Heart right ventricle (tissue), 16 donors: ENCODE results near the gene AKAP13. TPM values are rescaled to one million over a fixed set of nuclear protein-coding genes. Genes with fewer than 3 reads are reported as not detected.

Source experiments
- ATAC-seq, 8 donors: fragments of 200-7000 bp; cut with Tn5 transposase; one replicate each; pipeline ENCODE4 v1.9.1; 2020; ENCODE audit warnings: mild to moderate bottlenecking in 8 of 8, moderate library complexity in 8 of 8, moderate number of reproducible peaks in 1 of 8
- DNase-seq, 2 donors: peaks; one replicate each; pipeline ENCODE4 v3.0.0-alpha.2; 2020
- H3K27ac ChIP-seq, 10 donors: fragments of 200-600 bp; sonication (generic) in 2 of 10; one replicate each; pipeline versions ENCODE4 v1.5.0 to v1.8.0; 2020 to 2022; ENCODE audit warnings: mild to moderate bottlenecking in 3 of 10
- H3K27me3 ChIP-seq, 7 donors: fragments of 200-600 bp; one replicate each; pipeline ENCODE4 v1.8.0; 2021 to 2022; ENCODE audit warnings: mild to moderate bottlenecking in 2 of 7
- H3K36me3 ChIP-seq, 9 donors: fragments of 200-600 bp; sonication (generic) in 1 of 9; one replicate each; pipeline versions ENCODE4 v1.5.0 to v1.8.0; 2020 to 2022; ENCODE audit warnings: mild to moderate bottlenecking in 2 of 9
- H3K4me1 ChIP-seq, 9 donors: fragments of 200-600 bp; sonication (generic) in 1 of 9; one replicate each; pipeline versions ENCODE4 v1.5.0 to v1.8.0; 2020 to 2022; ENCODE audit warnings: mild to moderate bottlenecking in 4 of 9
- H3K4me3 ChIP-seq, 10 donors: fragments of 200-600 bp; sonication (generic) in 2 of 10; one replicate each; pipeline versions ENCODE4 v1.5.0 to v1.8.0; 2020 to 2022; ENCODE audit warnings: mild to moderate bottlenecking in 7 of 10, moderate library complexity in 2 of 10
- H3K9me3 ChIP-seq, 11 donors: fragments of 200-600 bp in 10 of 11; sonication (generic) in 2 of 11; one replicate each; pipeline versions ENCODE4 v1.5.0 to v1.8.0; 2013 to 2022; ENCODE audit warnings: mild to moderate bottlenecking in 2 of 11, control low read depth in 1 of 11, moderate library complexity in 1 of 11
- CTCF ChIP-seq, 9 donors: fragments of 200-600 bp; sonication (generic) in 2 of 9; IDR thresholded peaks; one replicate each; pipeline versions ENCODE4 v1.5.0 to v1.8.0; 2021 to 2022; ENCODE audit warnings: antibody characterized with exemption in 9 of 9, mild to moderate bottlenecking in 5 of 9, moderate library complexity in 1 of 9
- WGBS, 2 donors: extraction: QIAGEN DNeasy Blood & Tissue Kit; methylation state at CpG; one replicate each; pipeline ENCODE4 v1.1.7; 2013; ENCODE audit warnings: inconsistent platforms in 1 of 2; 5-methylcytosine and 5-hydroxymethylcytosine counted together
- intact Hi-C, 10 donors: fragments of 100-400 bp; cut with DNase I; formaldehyde crosslinking; loops; one replicate each; pipeline versions ENCODE4 v1.11.1 to v1.14.2; 2022
- polyA plus RNA-seq, 2 donors: library from polyadenylated mRNA; stranded (reverse); fragments of 200-250 nt; gene quantifications; one replicate each; pipeline ENCODE4 v1.2.3, GENCODE V29; 2013
- total RNA-seq, 10 donors: library from RNA; stranded (reverse); fragmentation: NEBNext Ultra II Directional in 3 of 10; extraction: Animal tissue kit (Norgen Biotek cat#: 25700) in 3 of 10; gene quantifications; one replicate each; pipeline versions ENCODE4 v1.2.1 to v1.2.4, GENCODE V29; 2021 to 2023
- donor health status: Arrhythmogenic right ventricular cardiomyopathy.
- donor health status: ischemic (EF 13 %, LVEDD 7.1; RV severe dilation, severe dysfunction).
- donor health status: healthy with polysubstance abuse.
- donor health status: DM: no; HTN: yes; CAD: no.
- donor health status: DM: no; HTN: no; CAD: no.
- donor health status: ischemic (EF 25% LVEDD 6.9; RV normal size, moderate dysfunction).
- donor health status: ischemic (EF 25% LVEDD 5.7; RV mildly dilated, moderate dysfunction).
- donor health status: healthy.
- donor health status: DM: yes; HTN: yes; CAD: no.
- donor health status: Ischemic cardiomyopathy.
- donor health status: ischemic (EF 35%, LVEDD 5.7; RV mildly dilated, moderate dysfunction).
- donor health status: nonischemic (EF 11% LVEDD 7.7; RV severe dilation, severe dysfunction).
- donor health status: DM: yes; HTN: yes; CAD: no.
- donor health status: PGD.
- donor health status: ischemic (EF 29% LVEDD 5.4; RV normal size, mild dysfunction).
- donor health status: nonischemic (EF 23%, LVEDD 6.1; RV moderate dilation, normal function).

AKAP13 gene
- total and polyA plus RNA-seq, 12 donors: 89.3 to 645 (median 480) TPM

- no peak overlapping the region for H3K4me3 ChIP-seq
- intact Hi-C loops: loop anchor here in 1 of 10 donors (5.0 kb wide), 1 partner anchor 37 kb away; no protein-coding TSS in a partner anchor
- H3K9me3 ChIP-seq: no peaks in the 10 kb centered on the region
- 88 to 89% methylated on average over 7 of the region's 7 CpGs for WGBS, 2 donors
- no peak for TF ChIP-seq CTCF (IDR thresholded peaks at IDR 0.05)
- H3K36me3 ChIP-seq: no peaks in the 10 kb centered on the region
- no peak overlapping the region for H3K27ac ChIP-seq
- no peak for DNase-seq
- ATAC-seq: no peak
- peaks cover 0 to 9% (median 0%) of the 10 kb centered on the region in 7 donors for H3K27me3 ChIP-seq
- H3K4me1 ChIP-seq: peaks cover 9 to 48% (median 39%) of the 10 kb centered on the region in 9 donors
Measured at GRCh38 chr15:85789496-85789875, 409.1 kb downstream of the AKAP13 start.

- Histone ChIP-seq H3K4me1 (peaks cover 0 to 36% (median 24%) of the 10 kb centered on the region in 9 donors), H3K9me3 (no peaks in the 10 kb centered on the region), H3K4me3 (no peak overlapping the region), H3K27me3 (peaks cover 0 to 9% (median 0%) of the 10 kb centered on the region in 7 donors), H3K36me3 (no peaks in the 10 kb centered on the region), H3K27ac (no peak overlapping the region)
- no peak for TF ChIP-seq CTCF (IDR thresholded peaks at IDR 0.05)
- no peak for ATAC-seq
- WGBS, 2 donors: 98 to 100% methylated on average over 4 of the region's 4 CpGs
- no peak for DNase-seq
- intact Hi-C loops: loop anchor here in 2 of 10 donors (5.0 to 10.0 kb wide), 2 partner anchors 40 to 57 kb away; no protein-coding TSS in a partner anchor
Measured at GRCh38 chr15:85792102-85792731, 411.8 kb downstream of the AKAP13 start.

GRCh38 chr15:85792912-85793590 lies 412.6 kb downstream of the AKAP13 start:
- 74 to 77% methylated on average over 14 of the region's 14 CpGs for WGBS, 2 donors
- Histone ChIP-seq H3K36me3 (no peaks in the 10 kb centered on the region), H3K4me3 (peak overlapping the region in 8 of 10 donors; percentile 73 to 98 (median 90)), H3K4me1 (peaks cover 0 to 36% (median 24%) of the 10 kb centered on the region in 9 donors), H3K27ac (no peak overlapping the region), H3K27me3 (peaks cover 0 to 9% (median 0%) of the 10 kb centered on the region in 7 donors), H3K9me3 (no peaks in the 10 kb centered on the region)
- no peak for TF ChIP-seq CTCF (IDR thresholded peaks at IDR 0.05)
- DNase-seq (no peak), ATAC-seq (no peak)
- intact Hi-C loops: loop anchor here in 2 of 10 donors (5.0 to 10.0 kb wide), 2 partner anchors 41 to 58 kb away; no protein-coding TSS in a partner anchor
